HepG2 (cell line): Measurements from ENCODE around the gene ABCB6. TPM values are rescaled to one million over a fixed set of nuclear protein-coding genes. Genes with fewer than 3 reads are reported as not detected.

Experiments used
- AKNA ChIP-seq: sonication (generic); formaldehyde crosslinking; IDR thresholded peaks from 2 replicates; pipeline ENCODE4 v1.4.0; 2020; ENCODE audit warnings: missing genetic modification reagents, borderline replicate concordance
- ARNTL ChIP-seq: sonication (generic); formaldehyde crosslinking; IDR thresholded peaks from 2 replicates; pipeline ENCODE4 v1.4.0; 2020; ENCODE audit warnings: mild to moderate bottlenecking, missing genetic modification reagents
- GATAD1 ChIP-seq: IDR thresholded peaks from 2 replicates; pipeline ENCODE4 v1.6.1; 2016; ENCODE audit warnings: missing genetic modification reagents, missing compliant biosample characterization
- GTF2F1 ChIP-seq: fragments of 150-350 bp; IDR thresholded peaks from 2 replicates; pipeline ENCODE4 v1.6.1; 2014; ENCODE audit warnings: low read length
- HNRNPL ChIP-seq: fragments of 200-400 bp; formaldehyde crosslinking; IDR thresholded peaks from 2 replicates; pipeline ENCODE4 v1.6.1; 2017; ENCODE audit warnings: mild to moderate bottlenecking, low read depth, low read length
- MED13 ChIP-seq: sonication (generic); formaldehyde crosslinking; IDR thresholded peaks from 2 replicates; pipeline ENCODE4 v1.5.0; 2020; ENCODE audit warnings: missing genetic modification reagents
- NCOA5 ChIP-seq: sonication (generic); formaldehyde crosslinking; IDR thresholded peaks from 2 replicates; pipeline ENCODE4 v1.4.0; 2020; ENCODE audit warnings: missing genetic modification reagents
- PCBP1 ChIP-seq: fragments of 200-400 bp; formaldehyde crosslinking; IDR thresholded peaks from 2 replicates; pipeline ENCODE4 v1.6.1; 2017; ENCODE audit warnings: mild to moderate bottlenecking, low read depth, low read length, borderline replicate concordance
- PHF21A ChIP-seq: sonication (generic); formaldehyde crosslinking; IDR thresholded peaks from 2 replicates; pipeline ENCODE4 v1.5.0; 2020; ENCODE audit warnings: mild to moderate bottlenecking, missing genetic modification reagents
- RFX3 ChIP-seq: IDR thresholded peaks from 2 replicates; pipeline ENCODE4 v1.6.1; 2016; ENCODE audit warnings: missing biosample characterization, missing genetic modification reagents
- ZBTB20 ChIP-seq: sonication (generic); formaldehyde crosslinking; IDR thresholded peaks from 2 replicates; pipeline ENCODE4 v1.8.1; 2023; ENCODE audit warnings: missing genetic modification reagents, low read depth, mild to moderate bottlenecking, borderline replicate concordance
- ZNF251 ChIP-seq: sonication (generic); formaldehyde crosslinking; IDR thresholded peaks from 2 replicates; pipeline ENCODE4 v1.9.0; 2021; ENCODE audit warnings: mild to moderate bottlenecking, missing genetic modification reagents
- polyA plus RNA-seq, 8 experiments: library from polyadenylated mRNA; depleted of rRNA in 3 of 8; stranded (reverse) in 7 of 8; unstranded in 1 of 8; fragments of >200 nt; fragmentation: Illumina TruSeq in 4 of 8; extraction: Trizol in 4 of 8; gene quantifications; 2 replicates each; pipeline versions ENCODE4 v1.2.1 to v1.2.3, GENCODE V29; 2011 to 2016; ENCODE audit warnings: low read depth in 4 of 8, missing spikeins in 1 of 8, mixed read lengths in 1 of 8; ENCODE audit not compliant: insufficient read depth in 1 of 8
- total RNA-seq, 5 experiments: library from RNA; depleted of rRNA; stranded (reverse); fragments of >200 nt; fragmentation: Illumina TruSeq; extraction: Trizol; gene quantifications; 2 replicates each; pipeline ENCODE4 v1.2.3, GENCODE V29; 2016; ENCODE audit warnings: low read depth in 1 of 5
- TF ChIP-seq, protein P1 (sequence below): sonication (generic); formaldehyde crosslinking; IDR thresholded peaks from 2 replicates; pipeline ENCODE4 v1.4.0; 2020; ENCODE audit warnings: missing genetic modification reagents
- TF ChIP-seq, protein P2 (sequence below): sonication (generic); formaldehyde crosslinking; IDR thresholded peaks from 2 replicates; pipeline ENCODE4 v1.5.0; 2020; ENCODE audit warnings: mild to moderate bottlenecking, missing genetic modification reagents
- TF ChIP-seq, protein P3 (sequence below): sonication (generic); formaldehyde crosslinking; IDR thresholded peaks from 2 replicates; pipeline ENCODE4 v1.5.1; 2020; ENCODE audit warnings: mild to moderate bottlenecking, missing genetic modification reagents, moderate library complexity

ABCB6 gene
- total and polyA plus RNA-seq, 2 of the 13 experiments (the other 11 are each of a cell fraction or from before 2014, with no cell fraction given) = 91.1 to 137 TPM

- TF ChIP-seq, protein P1, sequence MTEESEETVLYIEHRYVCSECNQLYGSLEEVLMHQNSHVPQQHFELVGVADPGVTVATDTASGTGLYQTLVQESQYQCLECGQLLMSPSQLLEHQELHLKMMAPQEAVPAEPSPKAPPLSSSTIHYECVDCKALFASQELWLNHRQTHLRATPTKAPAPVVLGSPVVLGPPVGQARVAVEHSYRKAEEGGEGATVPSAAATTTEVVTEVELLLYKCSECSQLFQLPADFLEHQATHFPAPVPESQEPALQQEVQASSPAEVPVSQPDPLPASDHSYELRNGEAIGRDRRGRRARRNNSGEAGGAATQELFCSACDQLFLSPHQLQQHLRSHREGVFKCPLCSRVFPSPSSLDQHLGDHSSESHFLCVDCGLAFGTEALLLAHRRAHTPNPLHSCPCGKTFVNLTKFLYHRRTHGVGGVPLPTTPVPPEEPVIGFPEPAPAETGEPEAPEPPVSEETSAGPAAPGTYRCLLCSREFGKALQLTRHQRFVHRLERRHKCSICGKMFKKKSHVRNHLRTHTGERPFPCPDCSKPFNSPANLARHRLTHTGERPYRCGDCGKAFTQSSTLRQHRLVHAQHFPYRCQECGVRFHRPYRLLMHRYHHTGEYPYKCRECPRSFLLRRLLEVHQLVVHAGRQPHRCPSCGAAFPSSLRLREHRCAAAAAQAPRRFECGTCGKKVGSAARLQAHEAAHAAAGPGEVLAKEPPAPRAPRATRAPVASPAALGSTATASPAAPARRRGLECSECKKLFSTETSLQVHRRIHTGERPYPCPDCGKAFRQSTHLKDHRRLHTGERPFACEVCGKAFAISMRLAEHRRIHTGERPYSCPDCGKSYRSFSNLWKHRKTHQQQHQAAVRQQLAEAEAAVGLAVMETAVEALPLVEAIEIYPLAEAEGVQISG (CRISPR knock-in tag) = peak; percentile 87
- TF ChIP-seq HNRNPL = peak; percentile 75
- no peak for TF ChIP-seq RFX3
- TF ChIP-seq, protein P2, sequence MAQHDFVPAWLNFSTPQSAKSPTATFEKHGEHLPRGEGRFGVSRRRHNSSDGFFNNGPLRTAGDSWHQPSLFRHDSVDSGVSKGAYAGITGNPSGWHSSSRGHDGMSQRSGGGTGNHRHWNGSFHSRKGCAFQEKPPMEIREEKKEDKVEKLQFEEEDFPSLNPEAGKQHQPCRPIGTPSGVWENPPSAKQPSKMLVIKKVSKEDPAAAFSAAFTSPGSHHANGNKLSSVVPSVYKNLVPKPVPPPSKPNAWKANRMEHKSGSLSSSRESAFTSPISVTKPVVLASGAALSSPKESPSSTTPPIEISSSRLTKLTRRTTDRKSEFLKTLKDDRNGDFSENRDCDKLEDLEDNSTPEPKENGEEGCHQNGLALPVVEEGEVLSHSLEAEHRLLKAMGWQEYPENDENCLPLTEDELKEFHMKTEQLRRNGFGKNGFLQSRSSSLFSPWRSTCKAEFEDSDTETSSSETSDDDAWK (CRISPR knock-in tag) = no peak
- peak; percentile 51; the same call in 1 of the 2 replicates for TF ChIP-seq PHF21A (CRISPR knock-in tag)
- TF ChIP-seq GTF2F1 = peak; percentile 96
- TF ChIP-seq NCOA5 = no peak
- TF ChIP-seq ZNF251 (CRISPR knock-in tag) = no peak
- TF ChIP-seq AKNA (CRISPR knock-in tag) = no peak
- peak; percentile 86 for TF ChIP-seq ARNTL (CRISPR knock-in tag)
- TF ChIP-seq PCBP1 = 0 out of 2 replicates have a peak, but pooled peaks have one; percentile 59
- peak; percentile 72; the same call in 1 of the 2 replicates for TF ChIP-seq ZBTB20 (CRISPR knock-in tag)
- peak; percentile 90 for TF ChIP-seq GATAD1 (CRISPR knock-in tag)
- TF ChIP-seq, protein P3, sequence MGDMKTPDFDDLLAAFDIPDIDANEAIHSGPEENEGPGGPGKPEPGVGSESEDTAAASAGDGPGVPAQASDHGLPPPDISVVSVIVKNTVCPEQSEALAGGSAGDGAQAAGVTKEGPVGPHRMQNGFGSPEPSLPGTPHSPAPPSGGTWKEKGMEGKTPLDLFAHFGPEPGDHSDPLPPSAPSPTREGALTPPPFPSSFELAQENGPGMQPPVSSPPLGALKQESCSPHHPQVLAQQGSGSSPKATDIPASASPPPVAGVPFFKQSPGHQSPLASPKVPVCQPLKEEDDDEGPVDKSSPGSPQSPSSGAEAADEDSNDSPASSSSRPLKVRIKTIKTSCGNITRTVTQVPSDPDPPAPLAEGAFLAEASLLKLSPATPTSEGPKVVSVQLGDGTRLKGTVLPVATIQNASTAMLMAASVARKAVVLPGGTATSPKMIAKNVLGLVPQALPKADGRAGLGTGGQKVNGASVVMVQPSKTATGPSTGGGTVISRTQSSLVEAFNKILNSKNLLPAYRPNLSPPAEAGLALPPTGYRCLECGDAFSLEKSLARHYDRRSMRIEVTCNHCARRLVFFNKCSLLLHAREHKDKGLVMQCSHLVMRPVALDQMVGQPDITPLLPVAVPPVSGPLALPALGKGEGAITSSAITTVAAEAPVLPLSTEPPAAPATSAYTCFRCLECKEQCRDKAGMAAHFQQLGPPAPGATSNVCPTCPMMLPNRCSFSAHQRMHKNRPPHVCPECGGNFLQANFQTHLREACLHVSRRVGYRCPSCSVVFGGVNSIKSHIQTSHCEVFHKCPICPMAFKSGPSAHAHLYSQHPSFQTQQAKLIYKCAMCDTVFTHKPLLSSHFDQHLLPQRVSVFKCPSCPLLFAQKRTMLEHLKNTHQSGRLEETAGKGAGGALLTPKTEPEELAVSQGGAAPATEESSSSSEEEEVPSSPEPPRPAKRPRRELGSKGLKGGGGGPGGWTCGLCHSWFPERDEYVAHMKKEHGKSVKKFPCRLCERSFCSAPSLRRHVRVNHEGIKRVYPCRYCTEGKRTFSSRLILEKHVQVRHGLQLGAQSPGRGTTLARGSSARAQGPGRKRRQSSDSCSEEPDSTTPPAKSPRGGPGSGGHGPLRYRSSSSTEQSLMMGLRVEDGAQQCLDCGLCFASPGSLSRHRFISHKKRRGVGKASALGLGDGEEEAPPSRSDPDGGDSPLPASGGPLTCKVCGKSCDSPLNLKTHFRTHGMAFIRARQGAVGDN (CRISPR knock-in tag) = peak; percentile 80
- 0 out of 2 replicates have a peak, but pooled peaks have one; percentile 39 for TF ChIP-seq MED13 (CRISPR knock-in tag)
Observed at GRCh38 chr2:219177552-219178376, 41.0 kb downstream of the ABCB6 start, which contains the start of gene RETREG2 (continued).
